Measurements from ENCODE around the gene PIP5K1B. TPM values are rescaled to one million over a fixed set of nuclear protein-coding genes. Genes with fewer than 3 reads are reported as not detected.
A peak's percentile ranks its signal among the peaks of the same experiment; 100 is the strongest.

Gene PIP5K1B
- total RNA-seq, 1 experiment from 2014 or later, result not detected

- Histone ChIP-seq H3F3A (ENCODE audit: low read length, unreplicated experiment) (no peaks in the 10 kb centered on the region), H3K36me3 (ENCODE audit: low read depth, low read length) (no peaks in the 10 kb centered on the region), H2AFZ (ENCODE audit: low read length) (no peak overlapping the region), H3K79me2 (ENCODE audit: low read length) (no peaks in the 10 kb centered on the region), H3K4me3 (ENCODE audit: low read length) (no peak overlapping the region), H3K27ac (ENCODE audit: low read length) (no peak overlapping the region), H3K27me3 (ENCODE audit: low read length) (no peaks in the 10 kb centered on the region), H3K9me2 (replicated peaks; ENCODE audit: low read length) (no peaks in the 10 kb centered on the region), H3K9ac (ENCODE audit: low read length) (no peak overlapping the region), H3K4me2 (ENCODE audit: low read length) (no peak overlapping the region), H3K9me3 (ENCODE audit: low read length) (no peaks in the 10 kb centered on the region), H3K4me1 (ENCODE audit: insufficient read depth, low read length) (no peaks in the 10 kb centered on the region), H4K20me1 (ENCODE audit: low read length) (no peaks in the 10 kb centered on the region)
- no peak for TF ChIP-seq CTCF (conservative IDR thresholded peaks at IDR 0.05; ENCODE audit: low read depth, low read length)
- TF ChIP-seq EZH2 (IDR thresholded peaks at IDR 0.05; ENCODE audit: low read length, unreplicated experiment), result no peak
- no peak for TF ChIP-seq EZH2phosphoT487 (IDR thresholded peaks at IDR 0.05; ENCODE audit: borderline replicate concordance, low read length)
- POLR2A ChIA-PET (ENCODE audit: unreplicated experiment), result no interaction called here
- CTCF ChIA-PET, result no interaction called here
- no TSS peak for BruUV-seq (replicated peaks)
- ATAC-seq (no peak), DNase-seq (no peak)
- intact Hi-C loops (cut with micrococcal nuclease), result no loop called here
Observed at GRCh38 chr9:68974431-68974830, 269.4 kb downstream of the PIP5K1B start.

- no peak for DNase-seq
- POLR2A ChIA-PET (ENCODE audit: unreplicated experiment), result no interaction called here
- H3F3A ChIP-seq (ENCODE audit: low read length, unreplicated experiment), result no peaks in the 10 kb centered on the region
- no peaks in the 10 kb centered on the region for H3K36me3 ChIP-seq (ENCODE audit: low read depth, low read length)
- TF ChIP-seq EZH2phosphoT487 (IDR thresholded peaks at IDR 0.05; ENCODE audit: borderline replicate concordance, low read length) (no peak), EZH2 (IDR thresholded peaks at IDR 0.05; ENCODE audit: low read length, unreplicated experiment) (no peak), CTCF (conservative IDR thresholded peaks at IDR 0.05; ENCODE audit: low read depth, low read length) (no peak)
- H3K9me2 ChIP-seq (replicated peaks; ENCODE audit: low read length), result no peaks in the 10 kb centered on the region
- H2AFZ ChIP-seq (ENCODE audit: low read length), result no peak overlapping the region
- H3K4me3 ChIP-seq (ENCODE audit: low read length), result no peak overlapping the region
- intact Hi-C loops (cut with micrococcal nuclease), result no loop called here
- no peak for ATAC-seq
- H3K27me3 ChIP-seq (ENCODE audit: low read length), result no peaks in the 10 kb centered on the region
- no peaks in the 10 kb centered on the region for H3K9me3 ChIP-seq (ENCODE audit: low read length)
- no peak overlapping the region for H3K4me2 ChIP-seq (ENCODE audit: low read length)
- no peak overlapping the region for H3K9ac ChIP-seq (ENCODE audit: low read length)
- no peaks in the 10 kb centered on the region for H4K20me1 ChIP-seq (ENCODE audit: low read length)
- no peaks in the 10 kb centered on the region for H3K4me1 ChIP-seq (ENCODE audit: insufficient read depth, low read length)
- BruUV-seq (replicated peaks), result no TSS peak
- H3K79me2 ChIP-seq (ENCODE audit: low read length), result no peaks in the 10 kb centered on the region
- CTCF ChIA-PET, result no interaction called here
- no peak overlapping the region for H3K27ac ChIP-seq (ENCODE audit: low read length)
Observed at GRCh38 chr9:68974901-68975300, 269.9 kb downstream of the PIP5K1B start.

GRCh38 chr9:68975365-68976043 is 270.5 kb downstream of the PIP5K1B start:
- Histone ChIP-seq H3K9me3 (ENCODE audit: low read length) (no peaks in the 10 kb centered on the region), H3K4me3 (ENCODE audit: low read length) (no peak overlapping the region), H3K4me1 (ENCODE audit: insufficient read depth, low read length) (no peaks in the 10 kb centered on the region), H3K27ac (ENCODE audit: low read length) (no peak overlapping the region), H3K79me2 (ENCODE audit: low read length) (no peaks in the 10 kb centered on the region), H3F3A (ENCODE audit: low read length, unreplicated experiment) (no peaks in the 10 kb centered on the region), H2AFZ (ENCODE audit: low read length) (no peak overlapping the region), H3K4me2 (ENCODE audit: low read length) (no peak overlapping the region), H3K9ac (ENCODE audit: low read length) (no peak overlapping the region), H3K27me3 (ENCODE audit: low read length) (no peaks in the 10 kb centered on the region), H4K20me1 (ENCODE audit: low read length) (no peaks in the 10 kb centered on the region), H3K9me2 (replicated peaks; ENCODE audit: low read length) (no peaks in the 10 kb centered on the region), H3K36me3 (ENCODE audit: low read depth, low read length) (no peaks in the 10 kb centered on the region)
- TF ChIP-seq EZH2 (IDR thresholded peaks at IDR 0.05; ENCODE audit: low read length, unreplicated experiment) (no peak), EZH2phosphoT487 (IDR thresholded peaks at IDR 0.05; ENCODE audit: borderline replicate concordance, low read length) (no peak), CTCF (conservative IDR thresholded peaks at IDR 0.05; ENCODE audit: low read depth, low read length) (no peak)
- intact Hi-C loops (cut with micrococcal nuclease), result no loop called here
- ATAC-seq (no peak), DNase-seq (peak; percentile 18)
- BruUV-seq (replicated peaks), result no TSS peak
- CTCF ChIA-PET, result no interaction called here
- POLR2A ChIA-PET (ENCODE audit: unreplicated experiment), result no interaction called here

Measured in PC-3 (cell line).